ENCODE results near the gene LRP2.

The LRP2 gene

GRCh38 chr2:169090133-169090820, 272.1 kb downstream of the LRP2 start:
- DNase-seq (ENCODE audit: low spot score), result no peak

GRCh38 chr2:169089182-169089581, 273.2 kb downstream of the LRP2 start:
- no peak for DNase-seq (ENCODE audit: low spot score)

DNA sequence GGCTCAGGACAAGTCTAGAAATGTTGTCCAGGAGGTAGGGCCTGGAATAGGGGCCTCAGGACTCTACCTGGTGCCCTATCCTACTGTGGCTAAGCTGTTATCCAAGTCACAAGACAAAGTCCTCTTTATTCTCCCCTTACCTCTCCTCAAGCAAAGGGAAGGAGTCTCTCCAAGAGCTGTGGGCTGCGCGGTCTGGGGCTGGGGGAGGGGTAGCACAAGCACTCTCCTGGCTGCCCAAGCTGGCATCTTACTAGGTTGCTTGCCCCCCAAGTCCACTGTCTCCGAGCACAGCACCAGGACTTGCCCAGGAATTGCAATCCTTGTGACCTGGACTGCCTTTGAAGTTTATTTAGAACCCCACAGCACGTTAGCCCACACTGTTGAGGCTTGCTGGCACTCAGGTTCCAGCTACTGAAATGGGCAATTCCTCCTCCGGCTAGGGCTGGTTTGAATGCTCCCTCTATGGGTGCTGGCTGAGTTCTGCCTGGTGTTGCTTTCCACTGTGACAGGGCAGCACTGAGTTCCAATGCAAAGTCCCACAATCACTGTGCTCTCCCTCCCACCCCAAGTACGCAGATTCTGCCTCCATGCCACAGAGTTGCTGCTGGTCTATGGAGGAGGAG, 274.5 kb downstream of the LRP2 start:
- no peak for DNase-seq (ENCODE audit: low spot score)

DNA sequence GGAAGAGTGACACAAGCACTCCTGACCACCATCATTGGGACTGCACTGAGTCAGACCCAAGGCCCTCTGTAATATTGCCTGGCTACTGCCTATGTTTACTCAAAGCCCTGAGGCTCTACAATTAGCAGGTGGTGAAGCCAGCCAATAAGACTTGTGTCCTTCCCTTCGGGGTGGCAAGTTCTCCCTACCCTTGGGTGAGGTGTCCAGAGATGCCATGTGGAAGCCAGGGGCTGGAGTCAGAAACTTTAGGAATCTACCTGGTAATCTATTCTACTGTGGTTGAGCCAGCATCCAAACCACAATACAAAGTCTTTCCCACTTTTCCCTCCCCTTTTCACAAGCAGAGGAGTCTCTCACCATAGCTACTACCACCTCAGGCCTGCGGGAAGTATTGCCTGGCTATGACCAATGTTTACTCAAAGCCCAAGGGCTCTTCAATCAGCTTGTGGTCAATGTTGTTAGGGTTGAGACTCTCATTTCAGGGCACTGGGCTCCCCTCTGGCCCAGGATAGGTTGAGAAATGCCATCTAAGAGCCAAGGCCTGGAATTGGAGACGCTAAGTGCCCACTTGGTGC, 275.4 kb downstream of the LRP2 start:
- no peak for DNase-seq (ENCODE audit: low spot score)

DNA sequence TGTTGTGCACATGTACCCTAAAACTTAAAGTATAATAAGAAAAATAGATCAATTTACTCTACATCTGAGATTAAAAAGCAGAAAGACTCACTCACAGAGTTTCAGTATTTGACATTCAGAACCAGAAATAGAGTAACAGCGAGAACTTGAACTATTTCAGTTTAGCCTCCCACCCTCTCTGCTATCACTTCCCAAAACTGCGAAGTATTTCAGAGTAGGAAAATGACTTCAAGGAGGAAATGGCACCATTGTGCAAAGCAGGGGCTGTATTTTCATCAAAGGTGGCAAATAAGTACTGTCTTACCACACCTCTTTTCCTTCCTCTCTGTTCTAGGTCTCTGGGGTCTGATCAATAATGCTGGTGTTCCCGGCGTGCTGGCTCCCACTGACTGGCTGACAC, 279.3 kb downstream of the LRP2 start:
- DNase-seq (ENCODE audit: low spot score), result no peak

- no peak for DNase-seq (ENCODE audit: low spot score)
Observed at GRCh38 chr2:169081551-169081950, 280.8 kb downstream of the LRP2 start.

DNA sequence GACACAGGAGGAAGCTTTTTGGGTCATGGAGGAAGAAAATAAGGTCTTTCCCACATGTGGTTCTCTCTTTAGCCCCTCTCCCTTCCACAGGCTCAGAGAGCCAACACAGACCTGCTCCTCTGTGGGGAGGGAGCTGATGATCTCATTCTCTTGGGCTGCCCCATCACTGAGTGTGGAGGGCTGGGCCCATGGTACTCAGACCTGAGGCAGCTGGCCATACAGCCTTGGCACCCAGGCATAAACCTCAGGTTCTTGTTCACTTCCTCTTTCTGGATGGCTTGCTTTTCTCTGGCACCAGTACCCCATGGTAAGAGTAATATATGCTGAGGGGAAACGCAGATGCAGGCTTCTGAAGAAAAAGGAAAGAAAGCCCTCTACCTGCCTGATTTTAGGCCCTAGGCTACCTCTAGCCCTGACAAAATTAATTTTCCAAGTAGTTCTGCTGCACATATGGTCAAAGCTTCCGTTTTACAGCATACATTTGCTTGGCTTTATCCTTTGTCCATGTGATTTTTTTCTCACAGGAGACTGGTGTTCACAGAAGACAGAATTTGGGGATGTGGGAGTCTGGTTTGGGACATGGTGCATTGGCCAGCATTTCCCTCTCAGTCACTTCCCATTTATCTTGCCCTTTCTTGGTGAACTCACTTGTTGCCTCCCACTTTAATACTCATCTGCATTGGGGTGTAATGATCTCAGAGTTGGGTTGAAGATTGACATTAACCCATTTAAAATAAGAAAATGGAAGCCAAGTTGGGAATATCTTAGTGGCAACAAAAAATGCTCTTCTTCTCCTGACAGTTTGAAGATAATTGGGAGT, 281.9 kb downstream of the LRP2 start:
- no peak for DNase-seq (ENCODE audit: low spot score)

- no peak for DNase-seq (ENCODE audit: low spot score)
Observed at GRCh38 chr2:169077674-169078240, 284.6 kb downstream of the LRP2 start.

All from cerebellar cortex (tissue), 1 donor.